Superior temporal gyrus (tissue), 1 donor: Measurements from ENCODE around the gene SRSF6.
A peak's percentile ranks its signal among the peaks of the same experiment; 100 is the strongest.
"Not testable (repeated sequence)": the region's sequence is repeated elsewhere in the genome, so short reads cannot be mapped to it uniquely, and the experiment has no call there.

ENCODE experiments used
- DNase-seq: peaks from one replicate; pipeline ENCODE4 v3.0.0-alpha.2; 2016; ENCODE audit errors: extremely low spot score

SRSF6 gene

GRCh38 chr20:43457640-43458421, at the start of gene SRSF6:
TSS of gene SRSF6 (plus strand) at chr20:43457896. CDS start at chr20:43458034, 138 bp downstream.
- DNase-seq: peak; percentile 96

GRCh38 chr20:43408848-43409576, 48.7 kb upstream of the SRSF6 start:
- no peak for DNase-seq

GRCh38 chr20:43409577-43409913, 48.2 kb upstream of the SRSF6 start:
- no peak for DNase-seq

GRCh38 chr20:43415661-43416430, 41.9 kb upstream of the SRSF6 start:
- no peak for DNase-seq

- DNase-seq: no peak
Measured at GRCh38 chr20:43416591-43417228, 41.0 kb upstream of the SRSF6 start.

- no peak for DNase-seq
Measured at GRCh38 chr20:43420192-43420591, 37.5 kb upstream of the SRSF6 start.

- not testable (repeated sequence) for DNase-seq
Measured at GRCh38 chr20:43420913-43421312, 36.8 kb upstream of the SRSF6 start.

GRCh38 chr20:43426172-43426571, 31.5 kb upstream of the SRSF6 start:
- no peak for DNase-seq

- no peak for DNase-seq
Measured at GRCh38 chr20:43430265-43431133, 27.2 kb upstream of the SRSF6 start.

- peak; percentile 14 for DNase-seq
Measured at GRCh38 chr20:43431134-43431519, 26.6 kb upstream of the SRSF6 start.

- no peak for DNase-seq
Measured at GRCh38 chr20:43432498-43432897, 25.2 kb upstream of the SRSF6 start.

GRCh38 chr20:43433250-43433854, 24.3 kb upstream of the SRSF6 start:
- DNase-seq: no peak

- DNase-seq: no peak
Measured at GRCh38 chr20:43434565-43434964, 23.1 kb upstream of the SRSF6 start.

GRCh38 chr20:43438578-43439316, 18.9 kb upstream of the SRSF6 start:
- no peak for DNase-seq

GRCh38 chr20:43440531-43440930, 17.2 kb upstream of the SRSF6 start:
- DNase-seq: no peak

GRCh38 chr20:43442282-43442880, 15.3 kb upstream of the SRSF6 start:
- no peak for DNase-seq

- no peak for DNase-seq
Measured at GRCh38 chr20:43444107-43444506, 13.6 kb upstream of the SRSF6 start.

GRCh38 chr20:43446361-43446879, 11.3 kb upstream of the SRSF6 start:
- DNase-seq: no peak

GRCh38 chr20:43448431-43448747, 9.3 kb upstream of the SRSF6 start:
- not testable (repeated sequence) for DNase-seq
